Measurements from ENCODE around the gene ANXA6.

ANXA6 gene

GRCh38 chr5:151058301-151058700 lies 99.3 kb downstream of the ANXA6 start:
- no peak for DNase-seq

GRCh38 chr5:151056379-151057325 lies 100.9 kb downstream of the ANXA6 start:
- DNase-seq = no peak

- no peak for DNase-seq
Observed at GRCh38 chr5:151055336-151055735, 102.2 kb downstream of the ANXA6 start.

GRCh38 chr5:151054709-151055108 lies 102.9 kb downstream of the ANXA6 start:
- DNase-seq = no peak

GRCh38 chr5:151053796-151054462 lies 103.7 kb downstream of the ANXA6 start:
- DNase-seq = no peak

- DNase-seq = no peak
Observed at GRCh38 chr5:151052836-151053235, 104.7 kb downstream of the ANXA6 start.

- no peak for DNase-seq
Observed at GRCh38 chr5:151051931-151052608, 105.5 kb downstream of the ANXA6 start.

- no peak for DNase-seq
Observed at GRCh38 chr5:151051066-151051930, 106.3 kb downstream of the ANXA6 start.

Measured in NCI-H2081 treated with DMSO at 0.1 percent for 48 hours (cell line).